ENCODE data around the gene HEY2.
"Not testable (repeated sequence)": the region's sequence is repeated elsewhere in the genome, so short reads cannot be mapped to it uniquely, and the experiment has no call there.

The HEY2 gene

GRCh38 chr6:125749173-125749864, at the start of gene HEY2:
TSS of gene HEY2 (plus strand) at chr6:125749632. CDS start at chr6:125749777, 145 bp downstream.
- peak; percentile 71 to 73 for DNase-seq

- DNase-seq: no peak
Observed at GRCh38 chr6:125700581-125701353, 48.7 kb upstream of the HEY2 start.

GRCh38 chr6:125701354-125701668, 48.1 kb upstream of the HEY2 start:
- no peak for DNase-seq

- not testable (repeated sequence) for DNase-seq
Observed at GRCh38 chr6:125703882-125704281, 45.5 kb upstream of the HEY2 start.

GRCh38 chr6:125707615-125708243, 41.7 kb upstream of the HEY2 start:
- DNase-seq: no peak

GRCh38 chr6:125711013-125711675, 38.3 kb upstream of the HEY2 start:
- no peak for DNase-seq

- no peak for DNase-seq
Observed at GRCh38 chr6:125714441-125715090, 34.9 kb upstream of the HEY2 start.

GRCh38 chr6:125717120-125717731, 32.2 kb upstream of the HEY2 start:
- no peak for DNase-seq

- DNase-seq: no peak
Observed at GRCh38 chr6:125718109-125718508, 31.3 kb upstream of the HEY2 start.

GRCh38 chr6:125722886-125723285, 26.5 kb upstream of the HEY2 start:
- DNase-seq: no peak

GRCh38 chr6:125727216-125727615, 22.2 kb upstream of the HEY2 start:
- no peak for DNase-seq

- no peak for DNase-seq
Observed at GRCh38 chr6:125728739-125729138, 20.7 kb upstream of the HEY2 start.

GRCh38 chr6:125729983-125730382, 19.4 kb upstream of the HEY2 start:
- DNase-seq: no peak

GRCh38 chr6:125732398-125732797, 17.0 kb upstream of the HEY2 start:
- no peak for DNase-seq

- DNase-seq: no peak
Observed at GRCh38 chr6:125733516-125734300, 15.7 kb upstream of the HEY2 start.

- no peak for DNase-seq
Observed at GRCh38 chr6:125738276-125738675, 11.2 kb upstream of the HEY2 start.

- no peak for DNase-seq
Observed at GRCh38 chr6:125739364-125739763, 10.1 kb upstream of the HEY2 start.

GRCh38 chr6:125741336-125741735, 8.1 kb upstream of the HEY2 start:
- no peak for DNase-seq

- no peak for DNase-seq
Observed at GRCh38 chr6:125742024-125742423, 7.4 kb upstream of the HEY2 start.

- no peak for DNase-seq
Observed at GRCh38 chr6:125742464-125743120, 6.8 kb upstream of the HEY2 start.

- no peak for DNase-seq
Observed at GRCh38 chr6:125743604-125744003, 5.8 kb upstream of the HEY2 start.

Data from activated CD4-positive, alpha-beta T cell treated with anti-CD3 and anti-CD28 coated beads, Interleukin-2, amount 50 U/mL, for 4 hours (primary cell).